Osteoblast (primary cell): Measurements from ENCODE around the gene DISC1. TPM values are rescaled to one million over a fixed set of nuclear protein-coding genes. Genes with fewer than 3 reads are reported as not detected.

Experiments used
- DNase-seq: peaks from one replicate; pipeline ENCODE4 v3.0.0; 2011; ENCODE audit warnings: low spot score, mixed read lengths; ENCODE audit not compliant: insufficient read length; ENCODE audit errors: missing footprints
- H2AFZ ChIP-seq: 2 replicates; pipeline ENCODE4 v1.6.0; 2011; ENCODE audit warnings: mild to moderate bottlenecking, low read length
- H3K27ac ChIP-seq: 2 replicates; pipeline ENCODE4 v1.5.1; 2011; ENCODE audit warnings: mild to moderate bottlenecking, low read depth, low read length, moderate library complexity
- H3K27me3 ChIP-seq: 2 replicates; pipeline ENCODE4 v1.6.0; 2012; ENCODE audit warnings: mild to moderate bottlenecking, control low read depth, inconsistent platforms, low read length, moderate library complexity; ENCODE audit not compliant: insufficient read depth
- H3K36me3 ChIP-seq: 2 replicates; pipeline ENCODE4 v1.5.1; 2011; ENCODE audit warnings: mild to moderate bottlenecking, low read length, control low read depth, moderate library complexity; ENCODE audit not compliant: insufficient read depth
- H3K4me1 ChIP-seq: 2 replicates; pipeline ENCODE4 v1.5.1; 2011; ENCODE audit warnings: mild to moderate bottlenecking, low read length, control low read depth, moderate library complexity; ENCODE audit not compliant: insufficient read depth
- H3K4me2 ChIP-seq: 2 replicates; pipeline ENCODE4 v1.6.0; 2011; ENCODE audit warnings: mild to moderate bottlenecking, low read length; ENCODE audit not compliant: insufficient read depth
- H3K4me3 ChIP-seq: fragments of 200-600 bp; sonication (generic); 3 replicates; pipeline ENCODE4 v1.5.1; 2012; ENCODE audit warnings: mild to moderate bottlenecking, low read length, inconsistent platforms; ENCODE audit not compliant: insufficient read depth
- H3K79me2 ChIP-seq: 2 replicates; pipeline ENCODE4 v1.6.0; 2012; ENCODE audit warnings: mild to moderate bottlenecking, low read length, control low read depth, inconsistent platforms; ENCODE audit not compliant: insufficient read depth
- H3K9me3 ChIP-seq: 2 replicates; pipeline ENCODE4 v1.5.1; 2011; ENCODE audit warnings: low read depth, low read length, control low read depth
- H4K20me1 ChIP-seq: 2 replicates; pipeline ENCODE4 v1.6.0; 2012; ENCODE audit warnings: mild to moderate bottlenecking, low read length, control low read depth; ENCODE audit not compliant: insufficient read depth
- total RNA-seq: library from RNA; depleted of rRNA; stranded (reverse); fragments of >200 nt; gene quantifications from 2 replicates; pipeline ENCODE4 v1.2.3, GENCODE V29; 2012
- TF ChIP-seq, protein P1 (sequence below): IDR thresholded peaks from 2 replicates; pipeline ENCODE4 v1.5.1; 2011; ENCODE audit warnings: mild to moderate bottlenecking, low read depth, low read length, moderate library complexity; ENCODE audit errors: extremely low read depth

DISC1 gene
- total RNA-seq, 1 donor: 11.9 TPM

DNA sequence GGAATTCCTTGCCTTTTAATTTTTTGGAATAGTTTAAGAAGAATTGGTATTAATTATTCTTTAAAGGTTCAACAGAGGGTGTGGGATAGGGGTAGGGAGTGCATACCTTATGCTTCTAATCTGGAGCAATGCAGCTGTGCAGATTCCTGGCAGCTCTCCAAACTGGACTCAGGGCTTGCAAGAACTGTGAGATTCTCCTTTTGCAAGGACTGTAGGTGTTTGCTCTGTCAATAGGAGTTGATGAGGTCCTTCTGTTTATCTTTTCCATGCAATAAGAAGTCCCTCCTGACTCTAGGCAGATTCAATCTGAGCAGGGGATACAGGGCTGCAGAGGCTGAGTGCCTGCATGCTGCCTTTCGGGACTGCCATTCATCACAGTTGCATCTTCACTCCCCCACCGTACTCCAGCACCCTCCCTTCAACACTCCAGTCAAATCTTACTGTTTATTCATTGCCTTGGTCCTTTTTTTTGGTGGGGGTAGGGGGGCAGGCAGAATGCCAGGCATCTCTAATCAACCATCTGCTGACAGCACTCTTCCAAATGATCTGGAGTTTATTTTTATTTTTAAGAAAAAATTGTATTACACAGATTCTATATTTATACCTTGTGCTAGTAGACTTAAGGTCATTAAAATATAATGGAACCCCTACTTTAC lies 122.3 kb downstream of the DISC1 start:
- no peak overlapping the region for H3K4me2 ChIP-seq
- no peaks in the 10 kb centered on the region for H3K9me3 ChIP-seq
- TF ChIP-seq, protein P1, sequence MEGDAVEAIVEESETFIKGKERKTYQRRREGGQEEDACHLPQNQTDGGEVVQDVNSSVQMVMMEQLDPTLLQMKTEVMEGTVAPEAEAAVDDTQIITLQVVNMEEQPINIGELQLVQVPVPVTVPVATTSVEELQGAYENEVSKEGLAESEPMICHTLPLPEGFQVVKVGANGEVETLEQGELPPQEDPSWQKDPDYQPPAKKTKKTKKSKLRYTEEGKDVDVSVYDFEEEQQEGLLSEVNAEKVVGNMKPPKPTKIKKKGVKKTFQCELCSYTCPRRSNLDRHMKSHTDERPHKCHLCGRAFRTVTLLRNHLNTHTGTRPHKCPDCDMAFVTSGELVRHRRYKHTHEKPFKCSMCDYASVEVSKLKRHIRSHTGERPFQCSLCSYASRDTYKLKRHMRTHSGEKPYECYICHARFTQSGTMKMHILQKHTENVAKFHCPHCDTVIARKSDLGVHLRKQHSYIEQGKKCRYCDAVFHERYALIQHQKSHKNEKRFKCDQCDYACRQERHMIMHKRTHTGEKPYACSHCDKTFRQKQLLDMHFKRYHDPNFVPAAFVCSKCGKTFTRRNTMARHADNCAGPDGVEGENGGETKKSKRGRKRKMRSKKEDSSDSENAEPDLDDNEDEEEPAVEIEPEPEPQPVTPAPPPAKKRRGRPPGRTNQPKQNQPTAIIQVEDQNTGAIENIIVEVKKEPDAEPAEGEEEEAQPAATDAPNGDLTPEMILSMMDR: no peak
- H3K27ac ChIP-seq: no peak overlapping the region
- H3K36me3 ChIP-seq: no peaks in the 10 kb centered on the region
- DNase-seq: no peak
- no peak overlapping the region for H3K4me3 ChIP-seq
- H3K27me3 ChIP-seq: no peaks in the 10 kb centered on the region
- H4K20me1 ChIP-seq: no peaks in the 10 kb centered on the region
- H3K79me2 ChIP-seq: no peaks in the 10 kb centered on the region
- H2AFZ ChIP-seq: no peak overlapping the region
- H3K4me1 ChIP-seq: no peaks in the 10 kb centered on the region

DNA sequence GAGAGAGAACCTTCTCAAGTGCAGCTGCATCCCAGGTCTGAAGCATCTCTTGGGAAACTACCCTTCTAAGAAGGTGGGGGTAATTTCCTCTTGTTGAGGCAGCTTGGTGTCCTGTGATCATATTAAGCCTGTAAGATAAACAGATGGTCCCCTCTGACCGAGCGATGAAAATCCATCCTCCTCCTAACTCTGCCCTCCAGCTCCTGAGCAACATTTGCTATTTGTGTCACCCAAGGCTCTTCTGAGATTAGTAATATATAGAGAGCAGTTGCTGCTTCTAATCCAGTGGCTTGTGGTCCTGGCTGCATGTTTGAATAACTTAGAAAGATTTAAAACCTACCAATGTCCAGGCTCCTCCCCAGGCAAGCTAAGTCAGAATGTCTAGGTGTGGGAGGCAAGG lies 123.7 kb downstream of the DISC1 start:
- no peak for DNase-seq

DNA sequence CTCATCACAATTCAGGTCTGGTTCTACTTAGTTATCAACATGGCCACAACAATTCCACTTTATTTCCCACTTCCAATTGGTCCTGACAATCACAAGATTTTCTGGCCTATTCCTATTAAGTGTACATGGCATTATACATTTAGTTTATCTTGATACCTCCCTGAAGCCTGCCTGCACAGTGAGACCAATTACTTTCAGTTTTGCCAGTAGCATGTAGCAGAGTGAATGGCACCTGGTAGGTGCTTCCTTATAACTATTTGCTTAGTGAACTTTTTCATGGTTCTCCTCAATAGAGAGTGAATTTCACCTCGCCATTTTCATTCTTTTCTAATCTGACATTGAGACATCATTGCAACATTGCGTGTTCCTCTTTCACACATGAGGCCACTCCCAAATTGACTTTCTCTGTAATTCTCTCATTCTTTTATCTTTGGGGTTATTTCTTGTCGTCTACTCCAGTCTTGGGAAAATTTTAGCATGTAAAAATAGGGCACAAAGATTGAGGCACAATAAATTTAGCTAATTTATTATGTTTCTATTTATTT lies 124.3 kb downstream of the DISC1 start:
- no peak overlapping the region for H3K4me2 ChIP-seq
- DNase-seq: no peak
- H3K4me1 ChIP-seq: no peaks in the 10 kb centered on the region
- H2AFZ ChIP-seq: no peak overlapping the region
- TF ChIP-seq, protein P1: no peak
- no peaks in the 10 kb centered on the region for H3K9me3 ChIP-seq
- H3K27ac ChIP-seq: no peak overlapping the region
- H3K27me3 ChIP-seq: no peaks in the 10 kb centered on the region
- H3K4me3 ChIP-seq: no peak overlapping the region
- H3K79me2 ChIP-seq: no peaks in the 10 kb centered on the region
- no peaks in the 10 kb centered on the region for H3K36me3 ChIP-seq
- H4K20me1 ChIP-seq: no peaks in the 10 kb centered on the region

More for the DNA sequence above, 123.7 kb downstream of the DISC1 start:
- Histone ChIP-seq H3K9me3 (no peaks in the 10 kb centered on the region), H2AFZ (no peak overlapping the region), H4K20me1 (no peaks in the 10 kb centered on the region), H3K4me3 (no peak overlapping the region), H3K79me2 (no peaks in the 10 kb centered on the region), H3K4me1 (no peaks in the 10 kb centered on the region), H3K4me2 (no peak overlapping the region), H3K27ac (no peak overlapping the region), H3K27me3 (no peaks in the 10 kb centered on the region), H3K36me3 (no peaks in the 10 kb centered on the region)
- TF ChIP-seq, protein P1: no peak

DNA sequence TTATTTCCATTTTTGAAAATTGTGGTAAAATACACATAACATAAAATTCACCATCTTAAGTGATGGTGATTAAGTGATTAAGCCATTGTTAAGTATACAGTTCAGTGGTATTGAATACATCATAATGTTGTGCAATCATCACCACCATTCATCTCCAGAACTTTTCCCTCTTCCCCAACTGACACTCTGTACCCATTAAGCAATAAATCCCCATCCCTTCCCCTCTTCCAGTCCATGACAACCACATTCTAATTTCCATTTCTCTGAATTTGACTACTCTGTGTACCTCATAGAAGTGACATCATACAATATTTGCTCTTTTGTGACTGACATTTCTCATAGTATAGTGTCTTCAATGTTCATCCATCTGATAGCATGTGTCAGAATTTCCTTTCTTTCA lies 124.8 kb downstream of the DISC1 start:
- H3K4me1 ChIP-seq: no peaks in the 10 kb centered on the region
- H3K27me3 ChIP-seq: no peaks in the 10 kb centered on the region
- H3K27ac ChIP-seq: no peak overlapping the region
- H3K36me3 ChIP-seq: no peaks in the 10 kb centered on the region
- no peaks in the 10 kb centered on the region for H3K79me2 ChIP-seq
- no peak overlapping the region for H3K4me2 ChIP-seq
- H4K20me1 ChIP-seq: no peaks in the 10 kb centered on the region
- no peak for DNase-seq
- H3K9me3 ChIP-seq: no peaks in the 10 kb centered on the region
- H2AFZ ChIP-seq: no peak overlapping the region
- TF ChIP-seq, protein P1: no peak
- no peak overlapping the region for H3K4me3 ChIP-seq
